WTC11 (cell line): ENCODE results near the gene NXPH4. TPM values are rescaled to one million over a fixed set of nuclear protein-coding genes. Genes with fewer than 3 reads are reported as not detected.

ENCODE experiments used
- ATAC-seq: fragments of 200-7000 bp; cut with Tn5 transposase; 2 replicates; pipeline ENCODE4 v1.10.0; 2021; ENCODE audit warnings: mild to moderate bottlenecking, moderate library complexity
- CTCF ChIA-PET: fragments of 300-600 bp; sonication (Branson Sonifier 250); formaldehyde crosslinking; loops from one replicate; lab custom pipeline; 2021; ENCODE audit warnings: antibody characterized with exemption; lab: Charles Lee
- POLR2A ChIA-PET: fragments of 350-600 bp; sonication (Branson Sonifier 250); formaldehyde crosslinking; loops from one replicate; lab custom pipeline; 2021; ENCODE audit warnings: antibody characterized with exemption; lab: Charles Lee
- DNase-seq: peaks from one replicate; pipeline ENCODE4 v3.0.0; 2021; ENCODE audit warnings: low spot score
- H3K27ac Mint-ChIP-seq: 2 replicates; pipeline ENCODE4 v1.8.0; 2021; ENCODE audit warnings: mixed read lengths
- H3K27me3 Mint-ChIP-seq: 2 replicates; pipeline ENCODE4 v1.8.0; 2021; ENCODE audit warnings: low read depth, mild to moderate bottlenecking, moderate library complexity, mixed read lengths
- H3K36me3 Mint-ChIP-seq: 2 replicates; pipeline ENCODE4 v1.8.0; 2021; ENCODE audit warnings: mixed read lengths
- H3K4me1 Mint-ChIP-seq: 2 replicates; pipeline ENCODE4 v1.8.0; 2022; ENCODE audit warnings: mixed read lengths
- H3K4me3 Mint-ChIP-seq: 2 replicates; pipeline ENCODE4 v1.8.0; 2021; ENCODE audit warnings: mild to moderate bottlenecking, moderate library complexity, mixed read lengths
- H3K9me3 Mint-ChIP-seq: 2 replicates; pipeline ENCODE4 v1.8.0; 2021; ENCODE audit warnings: mixed read lengths
- ESRRA ChIP-seq: sonication (generic); formaldehyde crosslinking; IDR thresholded peaks from 2 replicates; pipeline ENCODE4 v1.8.1; 2022; ENCODE audit warnings: mild to moderate bottlenecking, missing genetic modification reagents, borderline replicate concordance
- total RNA-seq: library from RNA; stranded (reverse); gene quantifications from 3 replicates; pipeline ENCODE4 v1.2.3, GENCODE V29; 2021
- TF ChIP-seq, protein P1 (sequence below): fragments of 250-450 bp; sonication (Bioruptor Pico); IDR thresholded peaks from 2 replicates; pipeline ENCODE4 v1.8.0; 2021; ENCODE audit warnings: mild to moderate bottlenecking
- TF ChIP-seq, protein P2 (sequence below): fragments of 250-450 bp; sonication (Bioruptor Pico); IDR thresholded peaks from 2 replicates; pipeline ENCODE4 v2.1.2; 2022; ENCODE audit warnings: mild to moderate bottlenecking, moderate library complexity
- TF ChIP-seq, protein P3 (sequence below): sonication (generic); formaldehyde crosslinking; IDR thresholded peaks from 2 replicates; pipeline ENCODE4 v1.8.0; 2022; ENCODE audit warnings: mild to moderate bottlenecking, missing genetic modification reagents
- TF ChIP-seq, protein P4 (sequence below): fragments of 250-450 bp; sonication (Bioruptor Pico); IDR thresholded peaks from 2 replicates; pipeline ENCODE4 v1.9.0; 2021; ENCODE audit warnings: mild to moderate bottlenecking, borderline replicate concordance
- TF ChIP-seq, protein P5 (sequence below): sonication (generic); formaldehyde crosslinking; IDR thresholded peaks from 2 replicates; pipeline ENCODE4 v1.8.1; 2022; ENCODE audit warnings: missing genetic modification reagents, borderline replicate concordance
- TF ChIP-seq, protein P6 (sequence below): sonication (generic); formaldehyde crosslinking; IDR thresholded peaks from 2 replicates; pipeline ENCODE4 v1.8.0; 2022; ENCODE audit warnings: mild to moderate bottlenecking, missing genetic modification reagents
- TF ChIP-seq, protein P7 (sequence below): sonication (generic); formaldehyde crosslinking; IDR thresholded peaks from 2 replicates; pipeline ENCODE4 v1.8.0; 2022; ENCODE audit warnings: mild to moderate bottlenecking, missing genetic modification reagents

The NXPH4 gene
- total RNA-seq, 1 experiment from 2014 or later: 4.9 TPM

DNA sequence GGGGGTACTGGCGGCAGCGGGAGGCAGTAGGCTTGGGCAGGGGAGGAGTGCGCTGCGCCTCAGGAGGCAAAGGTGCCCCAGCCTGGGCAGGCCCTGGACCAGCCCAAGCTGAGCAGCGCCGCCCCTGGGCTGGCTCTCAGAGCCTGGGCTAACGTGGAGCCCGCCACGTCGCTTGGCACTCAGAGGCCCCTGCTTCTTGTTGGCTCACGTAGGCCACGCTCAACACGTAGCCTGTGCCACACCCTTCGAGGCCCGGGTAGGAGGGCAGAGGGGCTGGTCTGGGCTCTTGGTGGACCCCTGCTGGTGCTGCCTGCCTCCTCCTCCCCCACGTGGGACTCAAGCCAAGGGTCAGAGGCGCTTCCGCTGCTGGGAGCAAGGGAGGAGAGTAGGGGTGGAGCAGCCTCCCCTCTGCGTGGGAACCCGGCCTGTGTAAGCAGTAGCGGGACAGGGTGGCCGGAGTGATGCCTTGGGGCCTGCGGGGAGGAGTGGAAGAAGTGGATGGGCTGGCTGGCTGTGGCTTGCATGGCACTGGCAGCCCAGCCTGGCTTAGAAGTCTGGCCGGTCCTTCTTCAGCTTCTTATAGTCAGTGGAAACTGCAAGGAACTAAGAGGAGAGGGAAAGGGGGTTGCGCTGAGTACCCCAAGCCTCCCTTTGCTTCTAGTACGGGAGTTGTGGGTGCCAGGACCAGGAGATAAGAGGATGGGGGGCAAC is 18.6 kb downstream of the NXPH4 start (continued):
- TF ChIP-seq, protein P1, sequence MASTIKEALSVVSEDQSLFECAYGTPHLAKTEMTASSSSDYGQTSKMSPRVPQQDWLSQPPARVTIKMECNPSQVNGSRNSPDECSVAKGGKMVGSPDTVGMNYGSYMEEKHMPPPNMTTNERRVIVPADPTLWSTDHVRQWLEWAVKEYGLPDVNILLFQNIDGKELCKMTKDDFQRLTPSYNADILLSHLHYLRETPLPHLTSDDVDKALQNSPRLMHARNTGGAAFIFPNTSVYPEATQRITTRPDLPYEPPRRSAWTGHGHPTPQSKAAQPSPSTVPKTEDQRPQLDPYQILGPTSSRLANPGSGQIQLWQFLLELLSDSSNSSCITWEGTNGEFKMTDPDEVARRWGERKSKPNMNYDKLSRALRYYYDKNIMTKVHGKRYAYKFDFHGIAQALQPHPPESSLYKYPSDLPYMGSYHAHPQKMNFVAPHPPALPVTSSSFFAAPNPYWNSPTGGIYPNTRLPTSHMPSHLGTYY (CRISPR knock-in tag): peak; percentile 53; the same call in 1 of the 2 replicates
- TF ChIP-seq, protein P2, sequence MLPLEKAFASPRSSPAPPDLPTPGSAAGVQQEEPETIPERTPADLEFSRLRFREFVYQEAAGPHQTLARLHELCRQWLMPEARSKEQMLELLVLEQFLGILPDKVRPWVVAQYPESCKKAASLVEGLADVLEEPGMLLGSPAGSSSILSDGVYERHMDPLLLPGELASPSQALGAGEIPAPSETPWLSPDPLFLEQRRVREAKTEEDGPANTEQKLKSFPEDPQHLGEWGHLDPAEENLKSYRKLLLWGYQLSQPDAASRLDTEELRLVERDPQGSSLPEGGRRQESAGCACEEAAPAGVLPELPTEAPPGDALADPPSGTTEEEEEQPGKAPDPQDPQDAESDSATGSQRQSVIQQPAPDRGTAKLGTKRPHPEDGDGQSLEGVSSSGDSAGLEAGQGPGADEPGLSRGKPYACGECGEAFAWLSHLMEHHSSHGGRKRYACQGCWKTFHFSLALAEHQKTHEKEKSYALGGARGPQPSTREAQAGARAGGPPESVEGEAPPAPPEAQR (CRISPR knock-in tag): no peak
- TF ChIP-seq, protein P3, sequence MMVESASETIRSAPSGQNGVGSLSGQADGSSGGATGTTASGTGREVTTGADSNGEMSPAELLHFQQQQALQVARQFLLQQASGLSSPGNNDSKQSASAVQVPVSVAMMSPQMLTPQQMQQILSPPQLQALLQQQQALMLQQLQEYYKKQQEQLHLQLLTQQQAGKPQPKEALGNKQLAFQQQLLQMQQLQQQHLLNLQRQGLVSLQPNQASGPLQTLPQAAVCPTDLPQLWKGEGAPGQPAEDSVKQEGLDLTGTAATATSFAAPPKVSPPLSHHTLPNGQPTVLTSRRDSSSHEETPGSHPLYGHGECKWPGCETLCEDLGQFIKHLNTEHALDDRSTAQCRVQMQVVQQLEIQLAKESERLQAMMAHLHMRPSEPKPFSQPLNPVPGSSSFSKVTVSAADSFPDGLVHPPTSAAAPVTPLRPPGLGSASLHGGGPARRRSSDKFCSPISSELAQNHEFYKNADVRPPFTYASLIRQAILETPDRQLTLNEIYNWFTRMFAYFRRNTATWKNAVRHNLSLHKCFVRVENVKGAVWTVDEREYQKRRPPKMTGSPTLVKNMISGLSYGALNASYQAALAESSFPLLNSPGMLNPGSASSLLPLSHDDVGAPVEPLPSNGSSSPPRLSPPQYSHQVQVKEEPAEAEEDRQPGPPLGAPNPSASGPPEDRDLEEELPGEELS: no peak
- TF ChIP-seq, protein P4, sequence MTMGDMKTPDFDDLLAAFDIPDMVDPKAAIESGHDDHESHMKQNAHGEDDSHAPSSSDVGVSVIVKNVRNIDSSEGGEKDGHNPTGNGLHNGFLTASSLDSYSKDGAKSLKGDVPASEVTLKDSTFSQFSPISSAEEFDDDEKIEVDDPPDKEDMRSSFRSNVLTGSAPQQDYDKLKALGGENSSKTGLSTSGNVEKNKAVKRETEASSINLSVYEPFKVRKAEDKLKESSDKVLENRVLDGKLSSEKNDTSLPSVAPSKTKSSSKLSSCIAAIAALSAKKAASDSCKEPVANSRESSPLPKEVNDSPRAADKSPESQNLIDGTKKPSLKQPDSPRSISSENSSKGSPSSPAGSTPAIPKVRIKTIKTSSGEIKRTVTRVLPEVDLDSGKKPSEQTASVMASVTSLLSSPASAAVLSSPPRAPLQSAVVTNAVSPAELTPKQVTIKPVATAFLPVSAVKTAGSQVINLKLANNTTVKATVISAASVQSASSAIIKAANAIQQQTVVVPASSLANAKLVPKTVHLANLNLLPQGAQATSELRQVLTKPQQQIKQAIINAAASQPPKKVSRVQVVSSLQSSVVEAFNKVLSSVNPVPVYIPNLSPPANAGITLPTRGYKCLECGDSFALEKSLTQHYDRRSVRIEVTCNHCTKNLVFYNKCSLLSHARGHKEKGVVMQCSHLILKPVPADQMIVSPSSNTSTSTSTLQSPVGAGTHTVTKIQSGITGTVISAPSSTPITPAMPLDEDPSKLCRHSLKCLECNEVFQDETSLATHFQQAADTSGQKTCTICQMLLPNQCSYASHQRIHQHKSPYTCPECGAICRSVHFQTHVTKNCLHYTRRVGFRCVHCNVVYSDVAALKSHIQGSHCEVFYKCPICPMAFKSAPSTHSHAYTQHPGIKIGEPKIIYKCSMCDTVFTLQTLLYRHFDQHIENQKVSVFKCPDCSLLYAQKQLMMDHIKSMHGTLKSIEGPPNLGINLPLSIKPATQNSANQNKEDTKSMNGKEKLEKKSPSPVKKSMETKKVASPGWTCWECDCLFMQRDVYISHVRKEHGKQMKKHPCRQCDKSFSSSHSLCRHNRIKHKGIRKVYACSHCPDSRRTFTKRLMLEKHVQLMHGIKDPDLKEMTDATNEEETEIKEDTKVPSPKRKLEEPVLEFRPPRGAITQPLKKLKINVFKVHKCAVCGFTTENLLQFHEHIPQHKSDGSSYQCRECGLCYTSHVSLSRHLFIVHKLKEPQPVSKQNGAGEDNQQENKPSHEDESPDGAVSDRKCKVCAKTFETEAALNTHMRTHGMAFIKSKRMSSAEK (CRISPR knock-in tag): no peak
- no peak for TF ChIP-seq ESRRA (CRISPR knock-in tag)
- TF ChIP-seq, protein P5, sequence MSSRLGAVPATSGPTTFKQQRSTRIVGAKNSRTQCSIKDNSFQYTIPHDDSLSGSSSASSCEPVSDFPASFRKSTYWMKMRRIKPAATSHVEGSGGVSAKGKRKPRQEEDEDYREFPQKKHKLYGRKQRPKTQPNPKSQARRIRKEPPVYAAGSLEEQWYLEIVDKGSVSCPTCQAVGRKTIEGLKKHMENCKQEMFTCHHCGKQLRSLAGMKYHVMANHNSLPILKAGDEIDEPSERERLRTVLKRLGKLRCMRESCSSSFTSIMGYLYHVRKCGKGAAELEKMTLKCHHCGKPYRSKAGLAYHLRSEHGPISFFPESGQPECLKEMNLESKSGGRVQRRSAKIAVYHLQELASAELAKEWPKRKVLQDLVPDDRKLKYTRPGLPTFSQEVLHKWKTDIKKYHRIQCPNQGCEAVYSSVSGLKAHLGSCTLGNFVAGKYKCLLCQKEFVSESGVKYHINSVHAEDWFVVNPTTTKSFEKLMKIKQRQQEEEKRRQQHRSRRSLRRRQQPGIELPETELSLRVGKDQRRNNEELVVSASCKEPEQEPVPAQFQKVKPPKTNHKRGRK (CRISPR knock-in tag): no peak
- TF ChIP-seq, protein P6, sequence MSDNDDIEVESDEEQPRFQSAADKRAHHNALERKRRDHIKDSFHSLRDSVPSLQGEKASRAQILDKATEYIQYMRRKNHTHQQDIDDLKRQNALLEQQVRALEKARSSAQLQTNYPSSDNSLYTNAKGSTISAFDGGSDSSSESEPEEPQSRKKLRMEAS: no peak; the same call in 1 of the 2 replicates

DNA sequence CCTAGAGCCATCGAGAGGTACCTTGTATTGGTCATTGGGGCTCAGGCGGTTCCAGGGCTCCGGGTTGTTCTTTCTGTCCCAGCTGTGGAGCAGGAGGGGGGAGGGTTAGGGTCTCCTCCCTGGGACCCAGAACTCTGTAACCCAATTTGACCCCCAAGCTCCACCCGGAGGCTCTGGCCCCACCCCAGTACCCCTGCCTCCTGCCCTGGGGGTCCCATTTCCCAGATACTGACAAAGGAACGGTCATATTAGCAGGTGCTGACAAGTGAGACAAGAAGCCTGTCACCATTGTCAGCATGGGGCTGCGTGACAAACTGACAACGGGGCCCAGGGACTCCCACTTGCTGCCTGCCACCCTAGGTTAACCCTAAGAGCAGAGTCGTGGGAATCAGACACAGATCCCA is 19.1 kb downstream of the NXPH4 start:
- H3K27ac Mint-ChIP-seq: no peak overlapping the region
- peaks cover 65% of the 10 kb centered on the region for H3K27me3 Mint-ChIP-seq
- H3K36me3 Mint-ChIP-seq: peaks cover 30% of the 10 kb centered on the region
- DNase-seq: no peak
- no peaks in the 10 kb centered on the region for H3K9me3 Mint-ChIP-seq
- TF ChIP-seq, protein P2 (CRISPR knock-in tag): no peak
- TF ChIP-seq, protein P7, sequence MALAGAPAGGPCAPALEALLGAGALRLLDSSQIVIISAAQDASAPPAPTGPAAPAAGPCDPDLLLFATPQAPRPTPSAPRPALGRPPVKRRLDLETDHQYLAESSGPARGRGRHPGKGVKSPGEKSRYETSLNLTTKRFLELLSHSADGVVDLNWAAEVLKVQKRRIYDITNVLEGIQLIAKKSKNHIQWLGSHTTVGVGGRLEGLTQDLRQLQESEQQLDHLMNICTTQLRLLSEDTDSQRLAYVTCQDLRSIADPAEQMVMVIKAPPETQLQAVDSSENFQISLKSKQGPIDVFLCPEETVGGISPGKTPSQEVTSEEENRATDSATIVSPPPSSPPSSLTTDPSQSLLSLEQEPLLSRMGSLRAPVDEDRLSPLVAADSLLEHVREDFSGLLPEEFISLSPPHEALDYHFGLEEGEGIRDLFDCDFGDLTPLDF: peak; percentile 57; the same call in 1 of the 2 replicates
- TF ChIP-seq, all 79 proteins: peak for 1
- Mint-ChIP-seq H3K4me1 (peaks cover 50% of the 10 kb centered on the region), H3K4me3 (no peak overlapping the region)
- POLR2A ChIA-PET: interaction anchor here (0.6 to 9.7 kb wide), 3 partner anchors 10 to 21 kb away, joined by 3 to 97 read pairs (median 3); no protein-coding TSS in a partner anchor
- ATAC-seq: no peak
- CTCF ChIA-PET: interaction anchor here (10.7 to 18.5 kb wide), 2 partner anchors 10 to 21 kb away, joined by 415 to 660 read pairs; partner anchors contain the start of genes NXPH4 and SHMT2
